Neural cell (in vitro differentiated cells): ENCODE results near the gene SLC25A21. TPM values are rescaled to one million over a fixed set of nuclear protein-coding genes. Genes with fewer than 3 reads are reported as not detected.
"Not testable (repeated sequence)": the region's sequence is repeated elsewhere in the genome, so short reads cannot be mapped to it uniquely, and the experiment has no call there.

Experiments used
- H2AFZ ChIP-seq: fragments of 200-600, 300-800 bp; sonication (generic), shearing (Covaris generic); 2 replicates; pipeline ENCODE4 v1.6.0; 2014; ENCODE audit warnings: low read depth, mild to moderate bottlenecking, antibody characterized with exemption, low read length, moderate library complexity
- H3F3A ChIP-seq: fragments of 200-600 bp; shearing (Covaris generic); 2 replicates; pipeline ENCODE4 v1.6.1; 2016; ENCODE audit warnings: mild to moderate bottlenecking, moderate library complexity, mixed read lengths, antibody characterized with exemption, low read length; ENCODE audit not compliant: insufficient read depth, poor library complexity, severe bottlenecking
- H3K27ac ChIP-seq: fragments of 200-600, 300-800 bp; sonication (generic), shearing (Covaris generic); 2 replicates; pipeline ENCODE4 v1.5.1; 2014; ENCODE audit warnings: mild to moderate bottlenecking, low read length, moderate library complexity
- H3K27me3 ChIP-seq: fragments of 300-800, 200-600 bp; sonication (generic), shearing (Covaris generic); 2 replicates; pipeline ENCODE4 v1.6.0; 2014; ENCODE audit warnings: mild to moderate bottlenecking, low read depth, low read length, moderate library complexity; ENCODE audit not compliant: insufficient read depth
- H3K36me3 ChIP-seq: fragments of 300-800, 200-600 bp; sonication (generic), shearing (Covaris generic); 2 replicates; pipeline ENCODE4 v1.5.1; 2014; ENCODE audit warnings: mild to moderate bottlenecking, antibody characterized with exemption, low read length, moderate library complexity; ENCODE audit not compliant: insufficient read depth
- H3K4me2 ChIP-seq: fragments of 300-800, 200-600 bp; sonication (generic), shearing (Covaris generic); 2 replicates; pipeline ENCODE4 v1.6.0; 2014; ENCODE audit warnings: mild to moderate bottlenecking, low read length
- H3K4me3 ChIP-seq: fragments of 300-800, 200-600 bp; sonication (generic), shearing (Covaris generic); 2 replicates; pipeline ENCODE4 v1.5.1; 2014; ENCODE audit warnings: mild to moderate bottlenecking, low read length, moderate library complexity
- H3K79me2 ChIP-seq: fragments of 200-600 bp; shearing (Covaris generic); replicated peaks from 2 replicates; pipeline ENCODE4 v1.6.0; 2014; ENCODE audit warnings: mild to moderate bottlenecking, low read length, moderate library complexity; ENCODE audit not compliant: insufficient read depth
- H3K9ac ChIP-seq: fragments of 300-800, 200-600 bp; sonication (generic), shearing (Covaris generic); 2 replicates; pipeline ENCODE4 v1.6.1; 2016; ENCODE audit warnings: mild to moderate bottlenecking, low read length, mixed read lengths
- H3K9me2 ChIP-seq: fragments of 200-600 bp; shearing (Covaris generic); 2 replicates; pipeline ENCODE4 v1.6.1; 2016; ENCODE audit warnings: mild to moderate bottlenecking, low read length, mixed read lengths; ENCODE audit not compliant: insufficient read depth
- H3K9me3 ChIP-seq: fragments of 200-600, 300-800 bp; sonication (generic), shearing (Covaris generic); 2 replicates; pipeline ENCODE4 v1.6.1; 2016; ENCODE audit warnings: mild to moderate bottlenecking, mixed run types, low read length, moderate library complexity, mixed read lengths
- H4K20me1 ChIP-seq: fragments of 200-600 bp; shearing (Covaris generic); 2 replicates; pipeline ENCODE4 v1.6.1; 2016; ENCODE audit warnings: mild to moderate bottlenecking, mixed run types; ENCODE audit not compliant: insufficient read depth
- CTCF ChIP-seq: fragments of 450-650 bp; IDR thresholded peaks from 2 replicates; pipeline ENCODE4 v1.5.1; 2014; ENCODE audit warnings: antibody characterized with exemption, mild to moderate bottlenecking, moderate library complexity; ENCODE audit not compliant: poor library complexity, severe bottlenecking
- EP300 ChIP-seq: fragments of 450-650 bp; conservative IDR thresholded peaks from 2 replicates; pipeline ENCODE4 v1.6.1; 2014; ENCODE audit warnings: antibody characterized with exemption, mild to moderate bottlenecking, moderate library complexity; ENCODE audit not compliant: poor library complexity, severe bottlenecking
- EZH2 ChIP-seq: fragments of 200-600, 300-800 bp; shearing (Covaris generic), sonication (generic); IDR thresholded peaks from 2 replicates; pipeline ENCODE4 v1.6.1; 2014; ENCODE audit warnings: antibody characterized with exemption, low read length, borderline replicate concordance, mild to moderate bottlenecking; ENCODE audit not compliant: insufficient read depth, poor library complexity, severe bottlenecking
- MXI1 ChIP-seq: fragments of 450-650 bp; conservative IDR thresholded peaks from 2 replicates; pipeline ENCODE4 v1.6.1; 2014; ENCODE audit warnings: antibody characterized with exemption, mild to moderate bottlenecking; ENCODE audit not compliant: poor library complexity, severe bottlenecking
- POLR2AphosphoS5 ChIP-seq: IDR thresholded peaks from 2 replicates; pipeline ENCODE4 v1.6.1; 2012
- RAD21 ChIP-seq: fragments of 450-650 bp; conservative IDR thresholded peaks from 2 replicates; pipeline ENCODE4 v1.6.1; 2014; ENCODE audit warnings: antibody characterized with exemption, mild to moderate bottlenecking, moderate library complexity
- REST ChIP-seq: IDR thresholded peaks from 2 replicates; pipeline ENCODE4 v1.6.1; 2012; ENCODE audit warnings: borderline replicate concordance
- SMC3 ChIP-seq: fragments of 450-650 bp; conservative IDR thresholded peaks from 2 replicates; pipeline ENCODE4 v1.6.1; 2014; ENCODE audit warnings: antibody characterized with exemption, mild to moderate bottlenecking, moderate library complexity; ENCODE audit not compliant: poor library complexity
- TAF1 ChIP-seq: IDR thresholded peaks from 2 replicates; pipeline ENCODE4 v1.6.1; 2012; ENCODE audit warnings: low read depth
- polyA plus RNA-seq: library from polyadenylated mRNA; depleted of rRNA; stranded (reverse); fragments of >200 nt; gene quantifications from 2 replicates; pipeline ENCODE4 v1.2.3, GENCODE V29; 2014

Gene SLC25A21
- polyA plus RNA-seq, 1 donor from 2014 or later = 0.35 TPM

- no peak for TF ChIP-seq CTCF
Measured at GRCh38 chr14:37213016-37213415, 40.6 kb upstream of the SLC25A21 start (continued).

GRCh38 chr14:37210448-37210847, 38.0 kb upstream of the SLC25A21 start:
- H3K27ac ChIP-seq = no peak overlapping the region
- H3K79me2 ChIP-seq = no peaks in the 10 kb centered on the region
- no peak overlapping the region for H2AFZ ChIP-seq
- TF ChIP-seq MXI1 = no peak
- no peak for TF ChIP-seq EZH2
- TF ChIP-seq POLR2AphosphoS5 = no peak
- TF ChIP-seq REST = no peak
- TF ChIP-seq EP300 = no peak
- no peak for TF ChIP-seq CTCF
- no peak for TF ChIP-seq TAF1
- no peak for TF ChIP-seq SMC3
- no peak for TF ChIP-seq RAD21
- no peaks in the 10 kb centered on the region for H3K36me3 ChIP-seq
- no peak overlapping the region for H3K4me3 ChIP-seq
- no peaks in the 10 kb centered on the region for H3F3A ChIP-seq
- H3K4me2 ChIP-seq = no peak overlapping the region
- H3K9me3 ChIP-seq = no peaks in the 10 kb centered on the region
- no peaks in the 10 kb centered on the region for H3K27me3 ChIP-seq
- no peaks in the 10 kb centered on the region for H4K20me1 ChIP-seq
- H3K9ac ChIP-seq = no peak overlapping the region
- no peaks in the 10 kb centered on the region for H3K9me2 ChIP-seq

GRCh38 chr14:37209617-37210016, 37.2 kb upstream of the SLC25A21 start:
- not testable (repeated sequence) for H4K20me1 ChIP-seq, H3K27ac ChIP-seq, H3K79me2 ChIP-seq, H2AFZ ChIP-seq, H3F3A ChIP-seq, H3K4me3 ChIP-seq, H3K9me3 ChIP-seq, H3K4me2 ChIP-seq, H3K36me3 ChIP-seq, H3K27me3 ChIP-seq, H3K9ac ChIP-seq, H3K9me2 ChIP-seq

GRCh38 chr14:37205623-37206605, 33.5 kb upstream of the SLC25A21 start:
- H3K27me3 ChIP-seq, H3K79me2 ChIP-seq, H3K27ac ChIP-seq, H4K20me1 ChIP-seq, H3K9ac ChIP-seq, H3K4me2 ChIP-seq, H3F3A ChIP-seq, H3K9me2 ChIP-seq, H3K9me3 ChIP-seq, H2AFZ ChIP-seq, H3K4me3 ChIP-seq, H3K36me3 ChIP-seq: not testable (repeated sequence)
